Right cardiac atrium (tissue), 5 donors: Measurements from ENCODE around the gene KIAA1671. TPM values are rescaled to one million over a fixed set of nuclear protein-coding genes. Genes with fewer than 3 reads are reported as not detected.
A peak's percentile ranks its signal among the peaks of the same experiment; 100 is the strongest.

ENCODE experiments used
- ATAC-seq, 2 donors: fragments of 200-7000 bp; cut with Tn5 transposase; one replicate each; pipeline versions ENCODE4 v1.8.0 to v1.9.1; 2020; ENCODE audit warnings: moderate library complexity in 2 of 2, mild to moderate bottlenecking in 1 of 2
- DNase-seq, 3 donors: peaks; one replicate each; pipeline ENCODE4 v3.0.0-alpha.2; 2020
- H3K27ac ChIP-seq: one replicate; pipeline ENCODE4 v1.5.1; 2013; ENCODE audit warnings: mild to moderate bottlenecking, low read length, control low read depth, moderate library complexity
- H3K27me3 ChIP-seq: one replicate; pipeline ENCODE4 v1.6.1; 2013; ENCODE audit not compliant: control insufficient read depth, insufficient read depth
- H3K4me1 ChIP-seq: one replicate; pipeline ENCODE4 v1.6.1; 2013; ENCODE audit warnings: low read length; ENCODE audit not compliant: control insufficient read depth, insufficient read depth
- H3K4me3 ChIP-seq: one replicate; pipeline ENCODE4 v1.5.1; 2013; ENCODE audit warnings: low read length, control low read depth
- H3K9me3 ChIP-seq: one replicate; pipeline ENCODE4 v1.6.1; 2013; ENCODE audit warnings: low read length; ENCODE audit not compliant: control insufficient read depth
- WGBS: extraction: QIAGEN DNeasy Blood & Tissue Kit; methylation state at CpG from one replicate; pipeline ENCODE4 v1.1.7; 2013; 5-methylcytosine and 5-hydroxymethylcytosine counted together
- intact Hi-C, 4 donors: fragments of 100-400 bp; cut with DNase I; formaldehyde crosslinking; loops; one replicate each; pipeline versions ENCODE4 v1.11.0 to v1.14.0; 2022 to 2023
- polyA plus RNA-seq: library from polyadenylated mRNA; stranded (reverse); fragments of 200-250 nt; gene quantifications from one replicate; pipeline ENCODE4 v1.2.3, GENCODE V29; 2013
- total RNA-seq, 4 donors: library from RNA; stranded (reverse); fragmentation: NEBNext Ultra II Directional; extraction: Animal tissue kit (Norgen Biotek cat#: 25700); gene quantifications; one replicate each; pipeline ENCODE4 v1.2.1, GENCODE V29; 2021
- donor health status: healthy with polysubstance abuse.
- donor health status: DM: no; HTN: yes; CAD: no.
- donor health status: DM: no; HTN: no; CAD: no.
- donor health status: DM: no; HTN: yes; CAD: no; lungs with severe emphysema.
- donor health status: DM: yes; HTN: yes; CAD: no.

The KIAA1671 gene
- total and polyA plus RNA-seq, 5 donors: 7.5 to 24.0 (median 19.9) TPM

DNA sequence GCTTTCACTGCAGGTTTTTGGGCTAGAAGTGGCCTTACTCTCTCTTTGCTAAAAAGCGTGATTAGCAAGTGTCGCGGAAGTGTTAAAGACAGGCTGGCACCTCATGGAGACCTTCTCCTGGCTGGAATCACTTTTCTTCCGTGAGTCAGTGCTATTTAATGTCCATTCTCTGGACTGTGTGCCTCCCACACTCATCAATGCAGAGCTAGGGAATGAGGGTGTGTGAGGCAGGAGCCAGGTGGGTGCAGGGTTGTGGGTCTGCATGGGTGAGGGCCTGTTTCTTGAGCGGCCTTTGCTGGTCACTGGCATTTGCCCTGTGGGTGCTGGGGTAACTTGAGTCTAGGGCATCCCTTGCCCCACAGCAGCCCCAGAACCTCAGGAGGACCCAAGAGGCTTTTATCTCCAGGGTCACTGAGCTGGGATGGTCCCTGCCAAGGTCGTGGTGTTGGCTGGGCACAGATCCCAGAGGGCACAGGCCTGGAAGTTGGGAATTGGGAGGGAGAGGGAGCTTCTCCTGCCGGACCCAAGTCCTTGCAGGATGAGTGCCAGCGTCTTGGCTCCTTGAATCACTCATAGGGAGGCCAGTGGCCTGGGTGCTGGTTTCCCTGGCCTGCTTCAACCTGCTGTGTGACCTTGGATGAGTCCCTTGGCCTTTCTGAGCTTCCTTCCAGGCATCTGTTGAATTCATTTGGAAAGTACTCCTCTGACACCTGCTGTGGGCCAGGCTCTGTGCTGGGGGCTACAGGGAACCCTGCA lies 30.0 kb downstream of the KIAA1671 start:
- no peak for ATAC-seq
- H3K27ac ChIP-seq: peak overlapping the region; percentile 75

DNA sequence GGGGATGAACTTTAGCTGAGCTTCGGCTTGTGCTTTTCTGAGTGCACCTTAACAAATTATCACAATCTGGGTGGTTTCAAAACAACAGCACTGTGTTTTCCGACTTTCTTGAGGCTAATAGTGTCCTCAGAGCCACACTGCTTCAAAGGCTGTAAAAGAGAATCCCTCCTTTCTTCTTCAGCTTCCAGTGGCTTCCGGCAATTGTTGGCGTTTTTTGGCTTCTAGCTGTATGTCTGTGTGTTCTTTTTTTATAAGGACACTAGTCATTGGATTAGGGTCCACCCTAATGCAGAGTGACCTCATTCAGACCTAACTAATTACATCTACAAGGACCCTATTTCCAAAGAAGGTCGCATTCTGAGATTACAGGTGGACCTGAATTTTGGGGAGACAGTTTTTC lies 30.6 kb downstream of the KIAA1671 start:
- DNase-seq (no peak), ATAC-seq (peak in 1 of 2 donors; percentile 43)
- WGBS: 63% methylated on average over 5 of the region's 5 CpGs
- peaks cover 21% of the 10 kb centered on the region for H3K4me1 ChIP-seq
- no peaks in the 10 kb centered on the region for H3K9me3 ChIP-seq
- intact Hi-C loops: no loop called here
- no peaks in the 10 kb centered on the region for H3K27me3 ChIP-seq
- H3K27ac ChIP-seq: peak overlapping the region; percentile 75
- no peak overlapping the region for H3K4me3 ChIP-seq

More for the DNA sequence above, 30.0 kb downstream of the KIAA1671 start:
- Histone ChIP-seq H3K9me3 (no peaks in the 10 kb centered on the region), H3K4me1 (peaks cover 21% of the 10 kb centered on the region), H3K27me3 (no peaks in the 10 kb centered on the region), H3K4me3 (no peak overlapping the region)
- 65% methylated on average over 8 of the region's 8 CpGs for WGBS
- peak in 1 of 3 donors; percentile 56 for DNase-seq
- intact Hi-C loops: no loop called here

DNA sequence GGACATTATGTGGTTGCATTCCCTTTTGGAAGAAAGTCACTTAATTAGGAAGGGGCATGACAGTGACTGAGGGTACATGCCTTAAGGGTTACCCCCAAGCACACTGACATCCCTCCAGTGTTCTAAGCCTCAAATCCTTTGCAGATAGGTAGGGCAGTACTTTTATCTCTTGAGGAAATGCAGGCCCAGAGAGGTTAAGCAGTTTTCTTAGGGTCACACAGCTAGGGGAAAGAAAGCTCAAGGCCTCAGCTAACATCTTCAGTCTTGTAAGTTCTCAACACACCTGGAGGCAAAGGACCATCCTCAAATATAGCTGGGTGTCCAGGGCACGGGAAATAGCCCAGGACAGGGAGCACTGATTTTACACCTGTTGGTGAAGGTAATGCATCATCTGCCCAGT lies 31.6 kb downstream of the KIAA1671 start:
- no peak overlapping the region for H3K27ac ChIP-seq
- DNase-seq (no peak), ATAC-seq (no peak)
- intact Hi-C loops: no loop called here
- H3K4me1 ChIP-seq: peaks cover 21% of the 10 kb centered on the region
- H3K27me3 ChIP-seq: no peaks in the 10 kb centered on the region
- no peak overlapping the region for H3K4me3 ChIP-seq
- H3K9me3 ChIP-seq: no peaks in the 10 kb centered on the region
- 96% methylated on average over 1 of the region's 1 CpG for WGBS

DNA sequence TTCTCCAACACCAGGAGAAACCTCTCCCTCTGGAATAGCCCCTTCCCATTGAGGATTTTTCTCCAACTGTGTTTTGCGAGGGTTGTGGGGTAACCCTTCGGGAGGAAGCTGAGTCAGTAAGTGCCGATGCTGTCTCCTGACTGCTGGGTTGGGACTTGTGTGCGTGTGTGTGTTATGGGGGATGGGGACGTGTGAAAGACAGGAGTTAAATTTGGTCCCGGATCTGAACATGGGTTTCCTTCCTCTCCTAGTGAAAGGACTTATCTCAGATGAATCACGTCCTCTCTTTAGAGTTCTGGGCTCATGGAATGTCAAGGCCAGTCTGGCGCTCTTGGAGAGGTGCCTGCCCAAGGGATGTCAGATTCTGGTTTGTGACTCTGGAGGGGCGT lies 33.3 kb downstream of the KIAA1671 start:
- H3K4me3 ChIP-seq: no peak overlapping the region
- 15% methylated on average over 9 of the region's 9 CpGs for WGBS
- no peaks in the 10 kb centered on the region for H3K27me3 ChIP-seq
- H3K27ac ChIP-seq: peak overlapping the region; percentile 92
- H3K9me3 ChIP-seq: no peaks in the 10 kb centered on the region
- intact Hi-C loops: no loop called here
- ATAC-seq (peak; percentile 72 to 93), DNase-seq (peak; percentile 69 to 75 (median 71))
- H3K4me1 ChIP-seq: peaks cover 26% of the 10 kb centered on the region

DNA sequence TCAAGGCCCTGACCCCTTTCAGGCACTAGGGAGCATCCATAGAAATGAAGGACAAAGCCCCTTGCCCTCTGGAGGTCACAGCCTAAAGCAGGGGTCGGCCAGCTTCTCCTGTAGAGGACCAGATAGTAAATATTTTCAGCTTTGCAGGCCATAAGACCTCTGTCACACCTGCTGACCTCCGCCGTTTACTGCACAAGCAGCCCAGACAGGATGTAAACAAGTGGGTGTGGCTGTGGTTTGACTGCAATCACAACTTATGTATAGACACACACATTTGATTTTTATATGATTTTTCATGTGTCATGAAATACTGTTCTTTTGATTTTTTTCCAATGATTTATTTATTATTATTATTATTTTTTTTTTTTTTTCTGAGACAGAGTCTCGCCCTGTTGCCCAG lies 34.3 kb downstream of the KIAA1671 start:
- DNase-seq: no peak
- H3K4me1 ChIP-seq: peaks cover 20% of the 10 kb centered on the region
- intact Hi-C loops: no loop called here
- no peaks in the 10 kb centered on the region for H3K27me3 ChIP-seq
- no peaks in the 10 kb centered on the region for H3K9me3 ChIP-seq
- peak overlapping the region; percentile 51 for H3K27ac ChIP-seq
- H3K4me3 ChIP-seq: no peak overlapping the region
- no peak for ATAC-seq
- WGBS: 75% methylated on average over 4 of the region's 4 CpGs

- peaks cover 15% of the 10 kb centered on the region for H3K4me1 ChIP-seq
- WGBS: 50% methylated on average over 2 of the region's 2 CpGs
- intact Hi-C loops: no loop called here
- H3K9me3 ChIP-seq: no peaks in the 10 kb centered on the region
- H3K27me3 ChIP-seq: no peaks in the 10 kb centered on the region
- ATAC-seq (no peak), DNase-seq (no peak)
- H3K27ac ChIP-seq: peak overlapping the region; percentile 93
- no peak overlapping the region for H3K4me3 ChIP-seq
Measured at GRCh38 chr22:24989135-24989534, 36.6 kb downstream of the KIAA1671 start.

DNA sequence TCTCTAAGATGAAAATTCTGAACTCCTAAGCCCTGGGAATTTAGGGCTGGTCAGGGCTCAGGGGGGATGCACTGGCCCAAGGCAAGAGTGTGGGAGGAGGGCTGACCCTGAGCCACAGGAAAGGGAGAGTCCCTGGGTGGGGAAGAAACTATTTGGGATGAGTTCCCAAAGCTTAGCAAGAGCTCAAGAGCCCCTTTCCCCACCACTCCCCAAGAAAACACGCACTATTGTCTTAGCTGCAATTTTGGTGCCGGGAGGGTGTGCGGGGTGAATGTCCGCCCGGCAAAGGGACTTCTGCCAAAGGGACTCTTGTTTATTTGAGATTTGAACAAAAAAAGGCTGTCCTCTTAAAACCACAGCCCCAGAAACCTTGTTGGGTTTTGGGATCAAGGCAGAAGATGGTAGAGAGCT lies 37.0 kb downstream of the KIAA1671 start:
- intact Hi-C loops: no loop called here
- H3K27me3 ChIP-seq: no peaks in the 10 kb centered on the region
- H3K4me1 ChIP-seq: peaks cover 15% of the 10 kb centered on the region
- no peaks in the 10 kb centered on the region for H3K9me3 ChIP-seq
- peak; percentile 47 to 53 for ATAC-seq
- WGBS: 42% methylated on average over 5 of the region's 5 CpGs
- peak overlapping the region; percentile 93 for H3K27ac ChIP-seq
- H3K4me3 ChIP-seq: no peak overlapping the region
- peak in 2 of 3 donors; percentile 69 to 73 for DNase-seq

DNA sequence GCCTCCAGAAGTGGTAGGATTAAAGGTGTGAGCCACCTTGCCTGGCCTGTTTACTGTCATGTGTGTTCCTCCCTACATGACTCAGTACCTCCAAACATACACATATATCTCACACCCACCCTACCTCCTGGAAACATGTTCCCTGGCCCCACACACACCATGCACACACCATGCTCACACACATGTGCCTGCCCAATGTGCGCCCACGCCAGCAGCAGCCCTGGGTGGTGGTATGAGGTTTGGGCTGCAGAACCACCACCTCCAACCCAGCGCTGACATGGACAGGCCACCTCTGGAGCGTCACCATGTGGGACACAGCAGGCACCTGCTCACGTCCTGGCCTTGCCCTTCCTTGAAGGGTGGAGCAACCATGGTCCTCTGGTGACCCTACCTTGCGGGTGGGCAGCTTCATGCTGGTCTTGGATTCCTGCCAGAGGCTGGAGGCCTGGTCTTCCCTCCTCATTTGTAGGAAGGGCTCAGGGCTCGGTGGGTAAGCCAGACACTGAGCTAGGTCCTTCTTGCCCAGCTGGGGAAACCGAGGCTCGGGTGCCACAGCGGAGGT lies 37.9 kb downstream of the KIAA1671 start:
- Histone ChIP-seq H3K27me3 (no peaks in the 10 kb centered on the region), H3K9me3 (no peaks in the 10 kb centered on the region), H3K4me1 (peaks cover 14% of the 10 kb centered on the region), H3K27ac (peak overlapping the region; percentile 37), H3K4me3 (no peak overlapping the region)
- 94% methylated on average over 10 of the region's 10 CpGs for WGBS
- ATAC-seq (no peak), DNase-seq (no peak)
- intact Hi-C loops: loop anchor here in 2 of 4 donors (5.0 to 10.0 kb wide), 2 partner anchors 37 to 54 kb away; no protein-coding TSS in a partner anchor

- WGBS: 94% methylated on average over 7 of the region's 7 CpGs
- DNase-seq: no peak
- Histone ChIP-seq H3K4me3 (no peak overlapping the region), H3K27me3 (no peaks in the 10 kb centered on the region), H3K27ac (no peak overlapping the region), H3K4me1 (peaks cover 16% of the 10 kb centered on the region), H3K9me3 (no peaks in the 10 kb centered on the region)
- ATAC-seq: no peak
- intact Hi-C loops: loop anchor here in 2 of 4 donors (5.0 to 10.0 kb wide), 2 partner anchors 34 to 52 kb away; no protein-coding TSS in a partner anchor
Measured at GRCh38 chr22:24992946-24993345, 40.4 kb downstream of the KIAA1671 start.

DNA sequence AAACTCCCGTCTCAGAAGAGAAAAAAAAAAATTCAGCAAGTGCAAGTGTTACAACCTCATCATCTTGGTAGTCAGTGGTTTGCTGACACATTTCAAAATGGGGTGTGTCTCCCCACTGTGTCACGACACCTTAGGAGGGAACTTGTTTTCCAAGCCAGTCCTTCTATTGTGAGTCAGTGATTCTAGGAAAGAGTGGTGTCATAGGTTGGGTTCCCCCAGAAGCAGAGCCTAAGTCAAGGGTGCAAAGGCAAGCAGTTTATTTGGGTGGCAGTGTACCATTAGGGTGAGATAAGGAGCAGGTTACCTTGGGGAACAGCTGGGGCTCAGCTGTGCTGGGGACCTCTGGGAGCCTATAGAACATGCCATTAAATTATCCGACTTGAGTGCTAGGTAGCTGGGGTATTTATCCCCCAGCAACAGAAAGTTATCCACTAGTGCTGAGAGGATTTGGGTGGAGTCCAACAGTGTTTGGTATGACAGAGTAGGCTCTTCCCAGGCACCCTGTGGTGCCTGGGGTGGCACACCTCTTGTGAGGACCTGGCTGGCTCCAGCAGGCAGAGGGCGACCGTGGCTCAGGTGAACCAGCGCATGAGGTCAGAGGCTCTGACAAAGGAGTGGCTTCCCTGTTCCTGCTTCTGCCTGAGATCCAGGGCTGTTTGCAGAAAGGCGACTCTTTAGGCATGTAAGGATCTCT lies 41.7 kb downstream of the KIAA1671 start:
- intact Hi-C loops: loop anchor here in 2 of 4 donors (5.0 to 10.0 kb wide), 2 partner anchors 33 to 51 kb away; no protein-coding TSS in a partner anchor
- ATAC-seq: no peak
- 83% methylated on average over 7 of the region's 7 CpGs for WGBS
- Histone ChIP-seq H3K27me3 (no peaks in the 10 kb centered on the region), H3K4me3 (no peak overlapping the region), H3K9me3 (no peaks in the 10 kb centered on the region), H3K27ac (no peak overlapping the region), H3K4me1 (peaks cover 16% of the 10 kb centered on the region)
- no peak for DNase-seq
